T1000 (cell line): ENCODE data around the gene MRPL38.
"Not testable (repeated sequence)": the region's sequence is repeated elsewhere in the genome, so short reads cannot be mapped to it uniquely, and the experiment has no call there.

Experiments
- DNase-seq: peaks from one replicate; lab custom pipeline; 2025; ENCODE audit warnings: mixed read lengths; lab: John Stamatoyannopoulos, UW

MRPL38 gene

DNA sequence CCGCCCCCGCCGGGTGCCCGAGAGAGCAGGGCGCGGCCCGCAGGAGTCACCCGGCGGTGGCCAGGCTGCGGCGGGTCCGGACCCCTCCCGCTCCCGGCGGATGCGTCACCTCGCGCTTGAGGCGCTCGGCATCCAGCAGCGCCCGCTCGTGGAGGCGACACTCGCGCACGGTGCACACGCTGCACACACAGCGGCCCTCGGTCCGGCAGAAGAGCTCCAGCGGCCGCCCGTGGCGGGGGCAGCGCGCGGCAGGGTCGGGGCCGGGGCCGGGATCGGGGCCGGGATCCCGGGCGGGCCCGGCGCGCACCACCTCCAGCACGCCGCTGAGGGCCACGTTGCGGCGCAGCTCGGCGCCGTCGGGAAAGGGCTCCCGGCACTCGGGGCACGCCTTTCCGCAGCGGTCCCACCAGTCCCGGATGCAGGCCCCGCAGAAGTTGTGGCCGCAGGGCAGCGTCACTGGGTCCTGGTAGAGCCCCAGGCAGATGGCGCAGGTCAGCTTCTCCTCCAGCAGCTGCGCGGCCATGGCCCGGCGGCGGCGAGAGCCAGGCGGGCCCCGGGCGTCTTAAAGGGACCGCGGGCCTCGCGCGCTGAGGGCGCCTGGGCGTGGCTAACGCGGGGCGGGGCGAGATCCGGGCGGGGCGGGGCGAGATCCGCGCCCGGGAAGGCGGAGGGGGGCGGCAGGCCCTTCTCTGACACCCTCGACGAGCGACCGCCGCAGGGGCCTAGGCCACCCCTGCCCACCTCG is 8.1 kb downstream of the MRPL38 start, which contains the start of gene TRIM65:
TSS of gene TRIM65 (minus strand) at position 537 of the 745 bp plus-strand sequence. CDS start at position 523, 14 bp downstream.
- peak; percentile 77 for DNase-seq

DNA sequence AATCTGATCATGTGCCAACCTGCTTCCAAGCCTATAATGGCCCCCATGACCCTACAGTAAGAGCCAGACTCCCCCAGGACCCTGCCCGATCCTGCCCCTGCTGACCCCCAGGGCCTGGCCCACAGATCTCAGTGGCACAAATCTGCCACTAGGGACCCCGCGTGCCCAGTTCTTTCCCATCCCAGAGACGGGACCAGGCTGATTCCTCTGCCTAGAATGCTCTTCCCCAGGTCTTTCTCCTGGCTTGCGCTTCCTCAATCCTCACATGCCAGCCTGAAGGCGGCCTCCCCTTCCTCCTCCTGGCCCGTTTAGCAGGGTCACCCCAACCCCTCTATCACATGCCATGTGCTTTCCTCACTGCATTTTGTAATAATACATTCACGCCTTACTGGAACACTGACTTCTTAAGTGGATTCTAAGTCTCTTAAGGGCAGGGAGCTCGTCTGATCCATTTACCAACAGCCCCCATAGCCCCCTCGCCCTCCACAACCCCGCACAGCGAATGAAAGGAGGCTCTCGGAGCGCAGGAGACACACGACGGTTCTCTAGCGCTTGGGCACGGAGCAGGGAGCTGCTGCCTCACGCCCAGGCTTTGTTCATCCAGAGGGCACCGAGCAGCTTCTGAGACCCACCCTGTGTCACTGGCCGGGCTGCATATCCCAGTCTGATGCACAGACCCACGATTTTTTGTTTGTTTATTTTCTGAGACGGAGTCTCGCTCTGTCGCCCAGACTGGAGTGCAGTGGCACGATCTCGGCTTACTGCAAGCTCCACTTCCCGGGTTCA is 9.1 kb downstream of the MRPL38 start:
- no peak for DNase-seq

GRCh38 chr17:75894049-75894733 is 10.5 kb downstream of the MRPL38 start:
- DNase-seq, result no peak

GRCh38 chr17:75893305-75894048 is 11.2 kb downstream of the MRPL38 start:
- DNase-seq, result no peak

- DNase-seq, result no peak
These were observed 12.0 kb downstream of the MRPL38 start for GRCh38 chr17:75892556-75893224.

- no peak for DNase-seq
These were observed 12.8 kb downstream of the MRPL38 start for GRCh38 chr17:75891605-75892555.

- no peak for DNase-seq
These were observed 13.6 kb downstream of the MRPL38 start for GRCh38 chr17:75891022-75891604.

- DNase-seq, result no peak
These were observed 15.2 kb downstream of the MRPL38 start for GRCh38 chr17:75889454-75889853.

- no peak for DNase-seq
These were observed 16.2 kb downstream of the MRPL38 start for GRCh38 chr17:75888484-75888883.

DNA sequence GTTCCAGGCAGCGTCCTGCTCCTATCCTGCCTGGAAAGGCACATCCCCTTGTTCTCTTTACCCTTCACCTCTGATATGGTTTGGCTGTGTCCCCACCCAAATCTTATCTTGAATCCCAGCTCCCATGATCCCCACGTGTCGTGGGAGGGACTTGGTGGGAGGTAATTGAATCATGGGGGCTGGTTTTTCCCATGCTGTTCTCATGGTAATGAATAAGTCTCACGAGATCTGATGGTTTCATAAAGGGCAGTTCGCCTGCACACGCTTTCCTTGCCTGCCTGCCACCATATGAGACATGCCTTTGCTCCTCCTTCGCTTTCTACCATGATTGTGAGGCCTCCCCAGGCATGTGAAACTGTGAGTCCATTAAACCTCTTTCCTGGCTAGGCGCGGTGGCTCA is 18.8 kb downstream of the MRPL38 start:
- DNase-seq, result not testable (repeated sequence)

DNA sequence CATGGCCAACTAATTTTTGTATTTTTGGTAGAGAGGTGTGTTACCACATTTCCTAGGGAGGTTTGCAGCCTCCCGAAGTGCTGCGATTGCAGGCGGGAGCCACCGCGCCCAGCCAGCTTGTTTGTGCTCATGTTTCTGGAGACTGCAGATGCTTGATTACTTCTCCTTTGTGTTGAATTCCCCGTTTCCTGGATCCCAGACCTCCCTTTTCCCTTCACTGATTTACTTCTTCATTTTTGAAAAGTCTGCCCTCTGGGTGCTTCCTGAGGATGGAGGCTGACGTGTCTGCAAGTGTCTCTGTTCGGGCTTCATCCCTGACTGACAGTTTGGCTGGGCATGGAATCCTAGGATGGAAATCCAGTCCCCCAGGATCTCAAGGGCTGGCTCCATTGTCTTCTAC is 19.3 kb downstream of the MRPL38 start:
- DNase-seq, result no peak

DNA sequence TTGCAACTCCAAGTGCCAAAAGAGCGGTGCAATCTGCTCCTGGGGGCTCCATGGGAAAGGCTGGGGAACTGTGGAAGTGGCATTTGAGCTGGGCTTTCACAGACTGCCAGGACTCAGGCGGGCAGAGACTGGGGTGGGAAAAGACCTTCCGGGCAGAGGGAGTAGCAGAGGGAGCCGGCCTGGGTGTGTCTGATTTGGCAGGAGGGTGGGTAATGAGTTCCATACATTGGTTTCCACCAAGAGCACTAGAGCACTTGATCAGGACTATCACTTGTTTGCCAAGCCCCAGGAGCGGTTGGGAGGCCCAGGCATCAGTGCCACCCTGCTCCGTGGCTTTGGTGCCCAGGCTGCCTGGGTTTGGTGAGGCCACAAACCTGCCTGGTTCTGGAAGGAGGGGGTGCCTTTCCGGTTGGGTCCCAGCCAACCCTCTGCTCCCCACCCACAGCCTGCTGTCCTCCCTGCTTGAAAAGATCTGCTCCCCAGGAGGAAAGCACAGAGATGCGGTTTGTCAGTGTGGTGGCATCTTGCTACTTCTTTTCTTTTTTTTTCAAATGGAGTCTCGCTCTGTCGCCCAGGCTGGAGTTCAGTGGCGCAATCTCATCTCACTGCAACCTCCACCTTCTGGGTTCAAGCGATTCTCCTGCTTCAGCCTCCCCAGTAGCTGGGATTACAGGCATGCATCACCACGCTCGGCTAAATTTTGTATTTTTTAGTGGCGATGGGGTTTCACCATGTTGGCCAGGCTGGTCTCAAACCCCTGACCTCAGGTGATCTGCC is 22.8 kb downstream of the MRPL38 start:
- no peak for DNase-seq

GRCh38 chr17:75880266-75880665 is 24.4 kb downstream of the MRPL38 start:
- no peak for DNase-seq

DNA sequence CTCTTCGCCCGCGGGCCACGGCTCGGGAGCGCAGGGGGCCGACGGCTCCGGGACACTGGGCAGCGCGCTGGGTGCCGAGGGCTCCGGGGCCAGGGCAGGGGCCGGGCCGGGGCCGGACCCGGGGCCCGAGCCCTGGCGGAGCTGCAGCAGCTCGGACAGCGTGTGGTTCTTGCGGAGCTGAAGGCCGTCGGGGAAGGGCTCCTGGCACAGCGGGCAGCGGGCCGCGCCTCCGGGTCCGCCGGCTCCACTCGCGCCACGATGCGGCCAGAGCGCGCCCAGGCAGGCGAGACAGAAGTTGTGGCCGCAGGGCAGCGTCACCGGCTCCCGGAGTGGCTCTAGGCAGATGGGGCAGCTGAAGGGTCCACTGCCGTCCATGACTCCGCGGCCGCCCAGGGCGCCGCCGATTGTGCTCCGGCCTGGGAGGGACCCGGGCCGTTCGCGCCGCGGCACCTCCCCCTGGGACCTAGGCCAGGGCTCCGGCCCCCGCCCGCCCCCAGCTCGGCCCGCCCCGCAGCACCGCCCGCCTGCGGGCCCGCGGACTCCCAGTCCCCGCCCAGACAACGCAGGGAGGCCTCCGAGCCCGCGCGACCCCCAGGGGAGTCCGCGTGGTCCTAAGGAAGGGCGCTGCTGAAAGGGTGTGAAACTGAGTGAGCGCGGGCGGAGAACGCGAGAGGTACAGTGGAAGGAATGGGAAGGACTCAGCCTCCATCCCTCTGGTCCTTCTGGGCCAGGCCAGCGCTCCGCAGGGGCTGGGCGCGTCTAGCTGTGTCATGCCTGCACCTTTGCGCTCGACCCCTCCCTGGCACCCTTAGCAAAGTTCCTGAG is 26.3 kb downstream of the MRPL38 start, which contains the start of gene TRIM47:
TSS of gene TRIM47 (minus strand) at position 408 of the 825 bp plus-strand sequence. CDS start at position 375, 33 bp downstream.
- DNase-seq, result peak; percentile 69

DNA sequence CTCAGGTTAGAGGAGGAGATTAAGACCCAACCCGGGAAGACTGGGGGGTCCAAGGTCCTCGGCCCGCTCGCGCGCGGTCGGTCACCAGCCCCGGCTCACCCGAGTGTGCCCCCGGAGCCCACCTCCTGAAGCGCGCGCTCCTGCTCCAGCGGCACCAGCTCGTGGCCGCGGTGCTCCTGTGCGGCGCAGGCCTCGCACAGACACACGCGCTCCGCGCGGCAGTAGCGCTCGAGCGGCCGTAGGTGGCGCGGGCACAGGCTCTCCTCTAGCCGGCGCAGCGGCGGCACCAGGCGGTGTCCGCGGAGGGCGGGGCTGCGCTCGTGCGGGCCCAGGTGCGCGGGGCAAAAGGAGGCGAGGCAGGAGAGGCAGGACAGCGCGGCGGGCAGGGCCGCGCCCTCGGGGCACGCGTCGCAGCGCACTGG is 26.9 kb downstream of the MRPL38 start:
- DNase-seq, result peak; percentile 46

DNA sequence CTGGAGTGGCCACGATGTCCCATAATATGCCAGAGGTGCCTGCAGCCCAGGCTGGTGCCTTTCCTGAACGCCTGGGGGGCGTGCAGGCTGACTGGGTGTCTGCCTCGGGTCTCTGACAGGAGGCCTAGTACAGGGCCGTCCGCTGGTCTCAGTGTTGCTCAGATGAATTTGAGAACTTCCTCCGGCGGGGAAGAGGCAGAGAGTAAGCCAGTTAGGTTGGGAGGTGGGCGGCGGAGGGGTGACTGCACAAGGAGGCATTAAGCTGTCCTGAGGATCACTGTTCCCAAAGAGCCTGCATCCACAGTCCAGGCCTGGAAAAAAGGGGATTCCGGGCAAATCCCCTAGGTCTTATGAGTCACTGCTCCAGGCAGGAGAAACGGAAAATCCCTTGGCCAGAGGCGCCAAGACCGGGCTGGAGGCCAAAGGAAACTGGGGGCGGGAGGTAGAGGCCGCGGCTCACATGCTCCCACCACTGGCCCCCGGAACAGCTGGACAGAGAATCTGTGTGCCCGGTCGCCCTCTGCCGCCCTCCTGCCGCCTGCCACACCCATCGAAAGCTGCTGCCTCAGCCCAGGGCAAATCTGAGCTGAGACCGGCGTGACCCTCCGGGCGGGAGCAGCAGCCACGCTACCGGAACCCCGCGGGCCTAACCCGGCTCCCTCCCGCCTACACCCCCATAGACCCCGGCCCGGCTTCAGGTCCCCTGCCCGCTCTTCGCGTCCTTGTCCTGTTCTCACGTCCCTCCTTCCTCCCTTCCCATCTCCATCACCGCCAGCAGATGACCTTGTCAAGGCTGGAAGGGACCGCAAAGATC is 27.5 kb downstream of the MRPL38 start:
- DNase-seq, result peak; percentile 96
